MCF 10A (cell line): ENCODE data around the gene UBL3. TPM values are rescaled to one million over a fixed set of nuclear protein-coding genes. Genes with fewer than 3 reads are reported as not detected.
A peak's percentile ranks its signal among the peaks of the same experiment; 100 is the strongest.

Experiments
- BruUV-seq: library from RNA; stranded (reverse); fragments of 400-500 nt; replicated peaks from 2 replicates; lab custom pipeline; 2021; lab: Mats Ljungman, UMichigan
- CTCF ChIA-PET: fragments of 300-600 bp; sonication (Branson Sonifier 250); formaldehyde crosslinking; extraction: SDS; loops from one replicate; lab custom pipeline; 2021; ENCODE audit warnings: antibody characterized with exemption, inconsistent platforms; lab: Yijun Ruan, JAX
- POLR2A ChIA-PET: fragments of 300-600, 350-650 bp; sonication (Branson Sonifier 250); formaldehyde crosslinking; extraction: SDS; loops from one replicate; lab custom pipeline; 2020; ENCODE audit warnings: antibody characterized with exemption, inconsistent platforms; lab: Yijun Ruan, JAX
- DNase-seq: peaks from one replicate; pipeline ENCODE4 v3.0.0-alpha.2; 2018; ENCODE audit not compliant: unreplicated experiment
- H3K27ac Mint-ChIP-seq: one replicate; pipeline ENCODE4 v1.8.0; 2022; ENCODE audit warnings: mild to moderate bottlenecking, low read depth, mixed read lengths; ENCODE audit not compliant: unreplicated experiment
- H3K27me3 Mint-ChIP-seq: one replicate; pipeline ENCODE4 v1.8.0; 2022; ENCODE audit warnings: mixed read lengths; ENCODE audit not compliant: insufficient read depth, unreplicated experiment
- H3K36me3 Mint-ChIP-seq: one replicate; pipeline ENCODE4 v1.8.0; 2022; ENCODE audit warnings: mild to moderate bottlenecking, moderate library complexity, mixed read lengths; ENCODE audit not compliant: insufficient read depth, unreplicated experiment
- H3K4me1 Mint-ChIP-seq: one replicate; pipeline ENCODE4 v1.8.0; 2022; ENCODE audit warnings: mixed read lengths; ENCODE audit not compliant: insufficient read depth, unreplicated experiment
- H3K4me3 Mint-ChIP-seq: one replicate; pipeline ENCODE4 v1.8.0; 2022; ENCODE audit warnings: mild to moderate bottlenecking, moderate library complexity, mixed read lengths; ENCODE audit not compliant: unreplicated experiment
- H3K9me3 Mint-ChIP-seq: one replicate; pipeline ENCODE4 v1.8.0; 2022; ENCODE audit warnings: mixed read lengths; ENCODE audit not compliant: unreplicated experiment
- intact Hi-C: fragments of 100-400 bp; cut with micrococcal nuclease; formaldehyde crosslinking; loops from 2 replicates; pipeline ENCODE4 v1.14.1; 2022
- total RNA-seq: library from RNA; stranded (reverse); gene quantifications from 2 replicates; pipeline ENCODE4 v1.2.3, GENCODE V29; 2022
- TF ChIP-seq, protein P1 (sequence below): fragments of 200-600 bp; IDR thresholded peaks from one replicate; pipeline ENCODE4 v1.8.0; 2022; ENCODE audit warnings: antibody characterized with exemption, mild to moderate bottlenecking; ENCODE audit not compliant: unreplicated experiment

The UBL3 gene
- total RNA-seq, 1 experiment from 2014 or later = 18.2 TPM

DNA sequence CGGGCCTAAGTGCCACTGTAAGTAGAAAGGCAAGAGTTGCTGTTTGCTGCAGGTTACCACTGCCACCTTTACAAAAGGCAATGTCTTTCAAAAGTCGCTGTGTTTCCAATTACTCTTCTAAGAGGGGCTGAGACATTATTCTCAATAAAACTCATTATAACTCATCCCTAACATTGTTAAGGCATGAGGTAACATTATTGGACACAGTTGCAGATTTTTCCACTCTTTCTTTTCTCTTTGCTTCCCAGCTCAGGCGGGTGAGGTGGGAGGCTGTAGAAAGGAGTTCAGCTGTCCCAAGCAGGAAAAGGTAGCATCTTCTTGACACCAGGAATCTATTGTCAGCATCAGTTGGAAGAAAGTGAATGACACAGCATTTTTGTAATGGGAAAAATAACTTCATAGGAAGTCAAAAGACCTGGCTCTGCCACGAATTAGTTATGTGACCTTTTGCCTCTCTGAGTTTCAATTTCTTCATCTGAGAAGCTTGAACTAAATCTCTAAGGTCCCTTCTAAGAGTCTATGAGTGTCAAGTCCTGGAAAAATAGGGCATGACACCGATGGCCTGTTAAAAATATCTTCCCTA is 2.1 kb upstream of the UBL3 start:
- ChIA-PET CTCF (interaction anchor here (0.6 to 2.3 kb wide), 3 partner anchors 57 to 260 kb away, joined by 3 to 7 read pairs (median 7); no protein-coding TSS in a partner anchor), POLR2A (interaction anchor here (0.8 to 1.1 kb wide), 2 partner anchors 42 to 53 kb away, joined by 3 read pairs; no protein-coding TSS in a partner anchor)
- Mint-ChIP-seq H3K9me3 (no peaks in the 10 kb centered on the region), H3K4me3 (no peak overlapping the region), H3K36me3 (peaks cover 6% of the 10 kb centered on the region), H3K27ac (no peak overlapping the region), H3K4me1 (peaks cover 15% of the 10 kb centered on the region), H3K27me3 (no peaks in the 10 kb centered on the region)
- intact Hi-C loops = no loop called here
- TF ChIP-seq, protein P1, sequence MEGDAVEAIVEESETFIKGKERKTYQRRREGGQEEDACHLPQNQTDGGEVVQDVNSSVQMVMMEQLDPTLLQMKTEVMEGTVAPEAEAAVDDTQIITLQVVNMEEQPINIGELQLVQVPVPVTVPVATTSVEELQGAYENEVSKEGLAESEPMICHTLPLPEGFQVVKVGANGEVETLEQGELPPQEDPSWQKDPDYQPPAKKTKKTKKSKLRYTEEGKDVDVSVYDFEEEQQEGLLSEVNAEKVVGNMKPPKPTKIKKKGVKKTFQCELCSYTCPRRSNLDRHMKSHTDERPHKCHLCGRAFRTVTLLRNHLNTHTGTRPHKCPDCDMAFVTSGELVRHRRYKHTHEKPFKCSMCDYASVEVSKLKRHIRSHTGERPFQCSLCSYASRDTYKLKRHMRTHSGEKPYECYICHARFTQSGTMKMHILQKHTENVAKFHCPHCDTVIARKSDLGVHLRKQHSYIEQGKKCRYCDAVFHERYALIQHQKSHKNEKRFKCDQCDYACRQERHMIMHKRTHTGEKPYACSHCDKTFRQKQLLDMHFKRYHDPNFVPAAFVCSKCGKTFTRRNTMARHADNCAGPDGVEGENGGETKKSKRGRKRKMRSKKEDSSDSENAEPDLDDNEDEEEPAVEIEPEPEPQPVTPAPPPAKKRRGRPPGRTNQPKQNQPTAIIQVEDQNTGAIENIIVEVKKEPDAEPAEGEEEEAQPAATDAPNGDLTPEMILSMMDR = no peak
- no peak for DNase-seq
- BruUV-seq = no TSS peak

GRCh38 chr13:29849731-29850212 is 645 bp downstream of the UBL3 start:
- intact Hi-C loops = loop anchor here (1.0 to 5.0 kb wide), 3 partner anchors 53 to 153 kb away; no protein-coding TSS in a partner anchor
- peak overlapping the region; percentile 100 for H3K27ac Mint-ChIP-seq
- no peaks in the 10 kb centered on the region for H3K9me3 Mint-ChIP-seq
- peaks cover 18% of the 10 kb centered on the region for H3K4me1 Mint-ChIP-seq
- no peaks in the 10 kb centered on the region for H3K27me3 Mint-ChIP-seq
- no TSS peak for BruUV-seq
- TF ChIP-seq, protein P1 = no peak
- H3K36me3 Mint-ChIP-seq = peaks cover 6% of the 10 kb centered on the region
- DNase-seq = peak; percentile 64
- peak overlapping the region; percentile 89 for H3K4me3 Mint-ChIP-seq
- ChIA-PET POLR2A (interaction anchor here (0.6 to 12.6 kb wide), 37 partner anchors 8 to 767 kb away, joined by 3 to 417 read pairs (median 4); partner anchors contain the start of genes UBE2L5 and USPL1), CTCF (interaction anchor here (0.7 to 13.0 kb wide), 13 partner anchors 52 to 341 kb away, joined by 3 to 230 read pairs (median 5); no protein-coding TSS in a partner anchor)

- TF ChIP-seq, protein P1 = no peak
- intact Hi-C loops = loop anchor here (1.0 to 5.0 kb wide), 2 partner anchors 75 to 153 kb away; no protein-coding TSS in a partner anchor
- BruUV-seq = TSS peak; percentile 49
- Mint-ChIP-seq H3K27me3 (no peaks in the 10 kb centered on the region), H3K4me1 (peaks cover 21% of the 10 kb centered on the region), H3K9me3 (no peaks in the 10 kb centered on the region), H3K36me3 (peaks cover 6% of the 10 kb centered on the region), H3K27ac (peak overlapping the region; percentile 100), H3K4me3 (peak overlapping the region; percentile 89)
- DNase-seq = peak; percentile 51
- ChIA-PET CTCF (interaction anchor here (0.5 to 13.0 kb wide), 11 partner anchors 13 to 270 kb away, joined by 3 to 230 read pairs (median 5); no protein-coding TSS in a partner anchor), POLR2A (interaction anchor here (0.6 to 12.6 kb wide), 30 partner anchors 9 to 768 kb away, joined by 3 to 417 read pairs (median 6); partner anchors contain the start of gene USPL1)
Measured at GRCh38 chr13:29849071-29849631, 1.3 kb downstream of the UBL3 start.
